Right lobe of liver (tissue), 6 donors: ENCODE results near the gene PIGA. TPM values are rescaled to one million over a fixed set of nuclear protein-coding genes. Genes with fewer than 3 reads are reported as not detected.

ENCODE experiments used
- ATAC-seq, 4 donors: fragments of 200-7000 bp; cut with Tn5 transposase; one replicate each; pipeline ENCODE4 v1.9.1; 2020; ENCODE audit warnings: mild to moderate bottlenecking in 4 of 4, moderate library complexity in 4 of 4
- DNase-seq, 3 donors: peaks; one replicate each; pipeline ENCODE4 v3.0.0-alpha.2; 2020
- H3K27ac ChIP-seq, 3 donors: fragments of 200-600 bp; one replicate each; pipeline ENCODE4 v1.8.0; 2022
- H3K27me3 ChIP-seq, 2 donors: fragments of 200-600 bp; one replicate each; pipeline ENCODE4 v1.8.0; 2022
- H3K36me3 ChIP-seq, 4 donors: fragments of 200-600 bp; sonication (generic) in 1 of 4; one replicate each; pipeline versions ENCODE4 v1.5.1 to v1.8.0; 2017 to 2022; ENCODE audit warnings: control low read depth in 1 of 4
- H3K4me1 ChIP-seq, 4 donors: fragments of 200-600 bp; sonication (generic) in 1 of 4; one replicate each; pipeline versions ENCODE4 v1.5.1 to v1.8.0; 2017 to 2022; ENCODE audit warnings: control low read depth in 1 of 4
- H3K4me3 ChIP-seq, 3 donors: fragments of 200-600 bp; one replicate each; pipeline ENCODE4 v1.8.0; 2022
- H3K9me3 ChIP-seq, 4 donors: fragments of 200-600 bp; sonication (generic) in 1 of 4; one replicate each; pipeline versions ENCODE4 v1.5.1 to v1.8.0; 2017 to 2022; ENCODE audit warnings: control low read depth in 1 of 4
- POLR2A ChIP-seq: fragments of 450-650 bp; IDR thresholded peaks from one replicate; pipeline ENCODE4 v1.6.1; 2017; ENCODE audit warnings: antibody characterized with exemption, mild to moderate bottlenecking
- WGBS: methylation state at CpG from one replicate; pipeline ENCODE4 v1.1.6; 2018; ENCODE audit warnings: low coverage, low lambda C conversion rate; ENCODE audit not compliant: insufficient coverage; ENCODE audit errors: missing lambda C conversion rate; 5-methylcytosine and 5-hydroxymethylcytosine counted together
- intact Hi-C, 2 donors: fragments of 100-400 bp; cut with DNase I; formaldehyde crosslinking; loops; one replicate each; pipeline versions ENCODE4 v1.11.2 to v1.14.1; 2022
- total RNA-seq, 6 experiments: library from RNA; depleted of rRNA in 2 of 6; stranded (reverse); fragments of >200 nt in 2 of 6; fragmentation: NEBNext Ultra II Directional in 3 of 6; extraction: Animal tissue kit (Norgen Biotek cat#: 25700) in 3 of 6; gene quantifications; one replicate each; pipeline versions ENCODE4 v1.1.0 to v1.2.4, GENCODE V29; 2016 to 2023
- TF ChIP-seq, protein P1 (sequence below), 4 donors: fragments of 200-600 bp in 3 of 4; fragments of 450-650 bp in 1 of 4; IDR thresholded peaks; one replicate each; pipeline versions ENCODE4 v1.5.1 to v1.8.0; 2016 to 2022; ENCODE audit warnings: antibody characterized with exemption in 4 of 4, mild to moderate bottlenecking in 2 of 4
- donor health status: DM: no; HTN: yes; CAD: no.
- donor health status: DM: no; HTN: no; CAD: no.
- donor health status: DM: no; HTN: no; CAD: no.
- donor health status: DM: no; HTN: yes; CAD: no.
- donor health status: DM: no; HTN: yes; CAD: no.

PIGA gene
- total RNA-seq, 6 experiments from 2014 or later = 4.8 to 12.5 (median 7.3) TPM

DNA sequence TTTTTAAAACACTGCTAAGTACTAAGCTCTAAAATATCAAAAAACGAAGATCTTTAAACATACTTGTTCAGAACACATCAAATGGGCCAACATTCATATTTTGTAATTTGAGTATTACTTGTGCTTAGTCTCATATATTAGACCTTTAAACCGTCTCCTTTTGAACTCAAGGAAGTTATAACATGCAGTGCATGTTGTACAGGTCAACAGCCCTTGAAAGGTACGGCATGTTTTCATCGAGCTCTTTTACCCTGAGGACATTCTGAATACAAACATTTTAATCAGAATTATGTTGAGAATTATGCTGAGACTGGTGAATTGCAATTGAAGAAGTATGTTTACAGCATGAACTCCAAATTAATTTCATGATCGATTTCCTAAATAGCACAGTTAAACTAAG is 12.9 kb downstream of the PIGA start:
- DNase-seq (no peak), ATAC-seq (no peak)
- intact Hi-C loops = no loop called here
- no peaks in the 10 kb centered on the region for H3K27me3 ChIP-seq
- no peaks in the 10 kb centered on the region for H3K4me1 ChIP-seq
- H3K36me3 ChIP-seq = peaks cover 0 to 3% (median 0%) of the 10 kb centered on the region in 4 donors
- WGBS = 42% methylated on average over 5 of the region's 5 CpGs
- no peaks in the 10 kb centered on the region for H3K9me3 ChIP-seq
- no peak overlapping the region for H3K27ac ChIP-seq
- TF ChIP-seq, protein P1, sequence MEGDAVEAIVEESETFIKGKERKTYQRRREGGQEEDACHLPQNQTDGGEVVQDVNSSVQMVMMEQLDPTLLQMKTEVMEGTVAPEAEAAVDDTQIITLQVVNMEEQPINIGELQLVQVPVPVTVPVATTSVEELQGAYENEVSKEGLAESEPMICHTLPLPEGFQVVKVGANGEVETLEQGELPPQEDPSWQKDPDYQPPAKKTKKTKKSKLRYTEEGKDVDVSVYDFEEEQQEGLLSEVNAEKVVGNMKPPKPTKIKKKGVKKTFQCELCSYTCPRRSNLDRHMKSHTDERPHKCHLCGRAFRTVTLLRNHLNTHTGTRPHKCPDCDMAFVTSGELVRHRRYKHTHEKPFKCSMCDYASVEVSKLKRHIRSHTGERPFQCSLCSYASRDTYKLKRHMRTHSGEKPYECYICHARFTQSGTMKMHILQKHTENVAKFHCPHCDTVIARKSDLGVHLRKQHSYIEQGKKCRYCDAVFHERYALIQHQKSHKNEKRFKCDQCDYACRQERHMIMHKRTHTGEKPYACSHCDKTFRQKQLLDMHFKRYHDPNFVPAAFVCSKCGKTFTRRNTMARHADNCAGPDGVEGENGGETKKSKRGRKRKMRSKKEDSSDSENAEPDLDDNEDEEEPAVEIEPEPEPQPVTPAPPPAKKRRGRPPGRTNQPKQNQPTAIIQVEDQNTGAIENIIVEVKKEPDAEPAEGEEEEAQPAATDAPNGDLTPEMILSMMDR (IDR thresholded peaks at IDR 0.05) = no peak
- TF ChIP-seq POLR2A = no peak
- H3K4me3 ChIP-seq = no peak overlapping the region

DNA sequence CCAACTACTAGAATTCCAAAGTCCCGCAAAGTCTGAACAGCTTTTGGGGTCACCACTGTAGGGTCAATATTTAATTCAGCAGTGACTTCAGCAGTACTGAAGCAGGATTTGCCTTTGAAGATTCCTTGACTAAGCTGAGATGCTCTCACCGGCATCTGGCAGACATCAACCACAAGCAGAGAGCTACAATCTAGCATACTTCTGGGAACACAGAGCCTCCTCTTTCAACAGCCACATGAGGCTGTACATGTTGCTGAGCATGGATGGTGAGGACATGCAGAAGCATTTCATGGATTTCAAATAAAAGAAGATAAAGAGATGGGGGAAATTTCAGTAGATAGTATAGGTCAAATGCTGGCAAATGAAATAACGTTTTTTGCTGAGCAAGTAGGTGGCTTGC is 13.3 kb downstream of the PIGA start:
- TF ChIP-seq, protein P1 (IDR thresholded peaks at IDR 0.05) = no peak
- TF ChIP-seq POLR2A = no peak
- intact Hi-C loops = no loop called here
- WGBS = 58% methylated on average over 2 of the region's 3 CpGs
- no peaks in the 10 kb centered on the region for H3K27me3 ChIP-seq
- no peaks in the 10 kb centered on the region for H3K4me1 ChIP-seq
- H3K9me3 ChIP-seq = no peaks in the 10 kb centered on the region
- H3K4me3 ChIP-seq = no peak overlapping the region
- no peak overlapping the region for H3K27ac ChIP-seq
- DNase-seq = no peak
- peaks cover 0 to 3% (median 0%) of the 10 kb centered on the region in 4 donors for H3K36me3 ChIP-seq
- ATAC-seq = no peak

DNA sequence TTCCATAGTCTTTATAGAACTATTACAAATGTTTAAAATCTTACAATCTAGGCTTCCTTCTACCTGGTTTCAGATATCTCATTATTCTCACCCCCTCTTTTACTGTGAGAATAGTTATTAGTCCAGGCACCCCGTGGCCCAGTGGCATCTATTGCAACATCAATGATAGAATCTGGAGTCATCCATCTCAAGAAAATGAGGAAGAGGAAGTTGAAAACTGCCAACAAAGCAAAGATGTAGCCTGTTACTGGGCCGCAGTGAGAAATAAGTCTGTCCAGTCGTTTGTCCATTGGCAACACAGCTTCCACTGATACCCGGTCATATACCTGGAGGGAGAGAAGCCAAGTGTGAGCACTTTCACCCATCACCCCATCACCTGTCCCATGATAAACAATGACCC is 13.9 kb downstream of the PIGA start:
- WGBS = 41% methylated on average over 4 of the region's 4 CpGs
- no peak for DNase-seq
- Histone ChIP-seq H3K4me3 (no peak overlapping the region), H3K27ac (no peak overlapping the region), H3K9me3 (no peaks in the 10 kb centered on the region), H3K4me1 (no peaks in the 10 kb centered on the region), H3K36me3 (peaks cover 0 to 3% (median 0%) of the 10 kb centered on the region in 4 donors), H3K27me3 (no peaks in the 10 kb centered on the region)
- ATAC-seq = peak in 2 of 4 donors; percentile 19 to 25
- intact Hi-C loops = no loop called here
- TF ChIP-seq POLR2A = no peak
- TF ChIP-seq, protein P1 (IDR thresholded peaks at IDR 0.05) = no peak

DNA sequence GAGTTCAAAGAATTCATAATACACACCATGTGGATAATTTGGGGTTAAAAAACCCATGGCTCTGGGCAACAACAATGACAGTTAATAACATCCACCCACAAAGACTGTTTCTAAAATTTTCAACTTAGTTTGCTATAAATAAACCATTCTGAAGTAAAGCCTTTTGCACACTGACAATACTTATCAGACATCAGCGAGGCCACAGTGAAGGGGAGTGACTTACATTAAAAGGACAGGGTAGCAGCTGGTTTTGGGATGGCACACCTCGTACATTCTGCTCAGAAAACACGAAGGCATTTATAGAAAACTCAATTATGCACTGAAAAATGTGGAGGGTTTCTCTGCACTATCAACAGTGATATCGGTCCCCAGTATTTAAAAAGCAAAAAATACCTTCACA is 15.0 kb downstream of the PIGA start:
- peaks cover 0 to 3% (median 0%) of the 10 kb centered on the region in 4 donors for H3K36me3 ChIP-seq
- ATAC-seq = no peak
- no peak overlapping the region for H3K27ac ChIP-seq
- no peak overlapping the region for H3K4me3 ChIP-seq
- no peaks in the 10 kb centered on the region for H3K4me1 ChIP-seq
- no peak for DNase-seq
- no peaks in the 10 kb centered on the region for H3K9me3 ChIP-seq
- WGBS = 47% methylated on average over 4 of the region's 4 CpGs
- TF ChIP-seq, protein P1 (IDR thresholded peaks at IDR 0.05) = no peak
- no peak for TF ChIP-seq POLR2A
- no peaks in the 10 kb centered on the region for H3K27me3 ChIP-seq
- intact Hi-C loops = no loop called here

DNA sequence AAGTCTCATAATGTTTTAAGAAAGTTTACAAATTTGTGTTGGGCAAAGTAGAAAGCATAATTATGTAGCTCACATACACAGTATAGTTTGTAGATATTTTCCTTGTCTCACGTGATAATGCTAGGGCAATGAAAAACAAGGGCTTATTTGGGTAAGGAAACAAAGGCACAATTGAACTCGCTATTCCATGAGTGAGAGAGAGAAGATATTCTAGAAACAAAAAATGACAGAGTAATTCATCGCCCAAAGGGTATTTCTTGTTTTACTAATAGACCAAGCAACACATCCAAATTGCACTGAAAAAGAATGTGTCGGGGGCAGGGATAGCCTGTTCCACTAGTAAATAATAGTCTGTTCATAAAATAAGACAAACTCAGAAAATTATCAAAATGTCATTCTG is 16.2 kb downstream of the PIGA start:
- intact Hi-C loops = no loop called here
- no peaks in the 10 kb centered on the region for H3K4me1 ChIP-seq
- H3K4me3 ChIP-seq = no peak overlapping the region
- WGBS = 80% methylated on average over 4 of the region's 4 CpGs
- no peak for TF ChIP-seq POLR2A
- TF ChIP-seq, protein P1 (IDR thresholded peaks at IDR 0.05) = no peak
- no peak overlapping the region for H3K27ac ChIP-seq
- H3K9me3 ChIP-seq = no peaks in the 10 kb centered on the region
- ATAC-seq (no peak), DNase-seq (no peak)
- no peaks in the 10 kb centered on the region for H3K27me3 ChIP-seq
- peaks cover 0 to 3% (median 0%) of the 10 kb centered on the region in 4 donors for H3K36me3 ChIP-seq
